COLO668 (cell line): ENCODE measurements around the gene CHAD.

Experiments
- DNase-seq: peaks from one replicate; lab custom pipeline; 2025; ENCODE audit not compliant: unreplicated experiment; lab: John Stamatoyannopoulos, UW

Gene CHAD

GRCh38 chr17:50458701-50459676 lies 9.7 kb downstream of the CHAD start:
- DNase-seq, result peak; percentile 26

GRCh38 chr17:50458270-50458669 lies 10.4 kb downstream of the CHAD start:
- no peak for DNase-seq

- DNase-seq, result no peak
Measured at GRCh38 chr17:50457621-50458020, 11.1 kb downstream of the CHAD start.

- DNase-seq, result no peak
Measured at GRCh38 chr17:50453901-50454300, 14.8 kb downstream of the CHAD start.

GRCh38 chr17:50452630-50453300 lies 15.9 kb downstream of the CHAD start:
- DNase-seq, result no peak

- DNase-seq, result no peak
Measured at GRCh38 chr17:50451943-50452629, 16.6 kb downstream of the CHAD start.

GRCh38 chr17:50448643-50449042 lies 20.0 kb downstream of the CHAD start:
- DNase-seq, result no peak

- peak; percentile 6 for DNase-seq
Measured at GRCh38 chr17:50447870-50448595, 20.6 kb downstream of the CHAD start.

GRCh38 chr17:50445730-50446325 lies 22.9 kb downstream of the CHAD start:
- DNase-seq, result no peak

GRCh38 chr17:50444841-50445715 lies 23.6 kb downstream of the CHAD start:
- no peak for DNase-seq

GRCh38 chr17:50443505-50443974 lies 25.1 kb downstream of the CHAD start:
- no peak for DNase-seq

- DNase-seq, result no peak
Measured at GRCh38 chr17:50440838-50441829, 27.5 kb downstream of the CHAD start.

GRCh38 chr17:50440172-50440837 lies 28.4 kb downstream of the CHAD start:
- DNase-seq, result peak; percentile 47

GRCh38 chr17:50439008-50439407 lies 29.7 kb downstream of the CHAD start:
- DNase-seq, result no peak

- no peak for DNase-seq
Measured at GRCh38 chr17:50437409-50437808, 31.3 kb downstream of the CHAD start.

- DNase-seq, result no peak
Measured at GRCh38 chr17:50432125-50432762, 36.4 kb downstream of the CHAD start.
